ENCODE data around the gene ORM1. TPM values are rescaled to one million over a fixed set of nuclear protein-coding genes. Genes with fewer than 3 reads are reported as not detected.

Gene ORM1
- total RNA-seq, 1 donor from 2014 or later = not detected

GRCh38 chr9:114294664-114295063 is 28.2 kb upstream of the ORM1 start:
- Mint-ChIP-seq H3K27me3 (ENCODE audit: low read depth) (no peaks in the 10 kb centered on the region), H3K4me1 (peaks cover 5% of the 10 kb centered on the region), H3K36me3 (ENCODE audit: low read depth) (peaks cover 35% of the 10 kb centered on the region), H3K27ac (ENCODE audit: unreplicated experiment) (no peak overlapping the region), H3K4me3 (no peak overlapping the region), H3K9me3 (peaks cover 13% of the 10 kb centered on the region)
- no peak for DNase-seq (ENCODE audit: low read depth, low spot score)
- no peak for TF ChIP-seq CTCF (conservative IDR thresholded peaks at IDR 0.05)

- H3K9me3 Mint-ChIP-seq = peaks cover 13% of the 10 kb centered on the region
- H3K4me1 Mint-ChIP-seq = no peaks in the 10 kb centered on the region
- no peak for DNase-seq (ENCODE audit: low read depth, low spot score)
- no peak overlapping the region for H3K27ac Mint-ChIP-seq (ENCODE audit: unreplicated experiment)
- no peak overlapping the region for H3K4me3 Mint-ChIP-seq
- H3K27me3 Mint-ChIP-seq (ENCODE audit: low read depth) = no peaks in the 10 kb centered on the region
- peaks cover 33% of the 10 kb centered on the region for H3K36me3 Mint-ChIP-seq (ENCODE audit: low read depth)
- no peak for TF ChIP-seq CTCF (conservative IDR thresholded peaks at IDR 0.05)
Observed at GRCh38 chr9:114296338-114296737, 26.6 kb upstream of the ORM1 start.

GRCh38 chr9:114299286-114300152 is 23.4 kb upstream of the ORM1 start:
- no peak for TF ChIP-seq CTCF (conservative IDR thresholded peaks at IDR 0.05)
- Mint-ChIP-seq H3K4me3 (no peak overlapping the region), H3K36me3 (ENCODE audit: low read depth) (peaks cover 22% of the 10 kb centered on the region), H3K4me1 (no peaks in the 10 kb centered on the region), H3K27me3 (ENCODE audit: low read depth) (no peaks in the 10 kb centered on the region), H3K9me3 (peaks cover 13% of the 10 kb centered on the region), H3K27ac (ENCODE audit: unreplicated experiment) (no peak overlapping the region)
- no peak for DNase-seq (ENCODE audit: low read depth, low spot score)

GRCh38 chr9:114300153-114300845 is 22.6 kb upstream of the ORM1 start:
- no peak for DNase-seq (ENCODE audit: low read depth, low spot score)
- TF ChIP-seq CTCF (conservative IDR thresholded peaks at IDR 0.05) = no peak
- Mint-ChIP-seq H3K9me3 (peaks cover 5% of the 10 kb centered on the region), H3K27ac (ENCODE audit: unreplicated experiment) (no peak overlapping the region), H3K4me1 (no peaks in the 10 kb centered on the region), H3K4me3 (no peak overlapping the region), H3K36me3 (ENCODE audit: low read depth) (peaks cover 14% of the 10 kb centered on the region), H3K27me3 (ENCODE audit: low read depth) (no peaks in the 10 kb centered on the region)

- H3K27ac Mint-ChIP-seq (ENCODE audit: unreplicated experiment) = no peak overlapping the region
- no peak for TF ChIP-seq CTCF (conservative IDR thresholded peaks at IDR 0.05)
- H3K9me3 Mint-ChIP-seq = no peaks in the 10 kb centered on the region
- H3K4me3 Mint-ChIP-seq = no peak overlapping the region
- H3K27me3 Mint-ChIP-seq (ENCODE audit: low read depth) = no peaks in the 10 kb centered on the region
- DNase-seq (ENCODE audit: low read depth, low spot score) = no peak
- peaks cover 7% of the 10 kb centered on the region for H3K36me3 Mint-ChIP-seq (ENCODE audit: low read depth)
- H3K4me1 Mint-ChIP-seq = peaks cover 4% of the 10 kb centered on the region
Observed at GRCh38 chr9:114300846-114301797, 21.8 kb upstream of the ORM1 start.
